Fibroblast of mammary gland (primary cell): ENCODE results near the gene DDX46.
"Not testable (repeated sequence)": the region's sequence is repeated elsewhere in the genome, so short reads cannot be mapped to it uniquely, and the experiment has no call there.

Experiments
- DNase-seq: peaks from one replicate; pipeline ENCODE4 v3.0.0-alpha.2; 2010; ENCODE audit warnings: low read depth
- H3K4me3 ChIP-seq: 2 replicates; pipeline ENCODE4 v1.5.1; 2011; ENCODE audit warnings: low read depth, mild to moderate bottlenecking, low read length, moderate library complexity; ENCODE audit not compliant: control insufficient read depth
- TF ChIP-seq, protein P1 (sequence below): conservative IDR thresholded peaks from 2 replicates; pipeline ENCODE4 v1.5.1; 2011; ENCODE audit warnings: low read depth, low read length, inconsistent platforms; ENCODE audit not compliant: control insufficient read depth, insufficient read depth

DDX46 gene

DNA sequence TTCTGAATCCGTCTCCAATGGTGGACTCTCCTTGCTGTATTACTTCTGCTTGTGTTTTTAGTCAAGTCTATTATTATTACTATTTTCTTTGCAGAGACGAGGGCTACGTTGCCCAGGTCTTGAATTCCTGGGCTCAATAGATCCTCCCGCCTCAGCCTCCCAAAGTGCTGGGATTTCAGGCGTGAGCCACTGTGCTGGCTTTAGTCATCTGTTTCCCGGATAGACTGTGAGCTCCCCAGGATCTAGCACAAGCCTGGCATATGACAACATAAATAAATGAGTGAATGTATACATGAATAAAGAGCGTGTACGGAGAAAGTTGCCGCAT lies 439 bp upstream of the DDX46 start:
- peak overlapping the region; percentile 92 for H3K4me3 ChIP-seq
- TF ChIP-seq, protein P1, sequence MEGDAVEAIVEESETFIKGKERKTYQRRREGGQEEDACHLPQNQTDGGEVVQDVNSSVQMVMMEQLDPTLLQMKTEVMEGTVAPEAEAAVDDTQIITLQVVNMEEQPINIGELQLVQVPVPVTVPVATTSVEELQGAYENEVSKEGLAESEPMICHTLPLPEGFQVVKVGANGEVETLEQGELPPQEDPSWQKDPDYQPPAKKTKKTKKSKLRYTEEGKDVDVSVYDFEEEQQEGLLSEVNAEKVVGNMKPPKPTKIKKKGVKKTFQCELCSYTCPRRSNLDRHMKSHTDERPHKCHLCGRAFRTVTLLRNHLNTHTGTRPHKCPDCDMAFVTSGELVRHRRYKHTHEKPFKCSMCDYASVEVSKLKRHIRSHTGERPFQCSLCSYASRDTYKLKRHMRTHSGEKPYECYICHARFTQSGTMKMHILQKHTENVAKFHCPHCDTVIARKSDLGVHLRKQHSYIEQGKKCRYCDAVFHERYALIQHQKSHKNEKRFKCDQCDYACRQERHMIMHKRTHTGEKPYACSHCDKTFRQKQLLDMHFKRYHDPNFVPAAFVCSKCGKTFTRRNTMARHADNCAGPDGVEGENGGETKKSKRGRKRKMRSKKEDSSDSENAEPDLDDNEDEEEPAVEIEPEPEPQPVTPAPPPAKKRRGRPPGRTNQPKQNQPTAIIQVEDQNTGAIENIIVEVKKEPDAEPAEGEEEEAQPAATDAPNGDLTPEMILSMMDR = no peak
- DNase-seq = no peak

DNA sequence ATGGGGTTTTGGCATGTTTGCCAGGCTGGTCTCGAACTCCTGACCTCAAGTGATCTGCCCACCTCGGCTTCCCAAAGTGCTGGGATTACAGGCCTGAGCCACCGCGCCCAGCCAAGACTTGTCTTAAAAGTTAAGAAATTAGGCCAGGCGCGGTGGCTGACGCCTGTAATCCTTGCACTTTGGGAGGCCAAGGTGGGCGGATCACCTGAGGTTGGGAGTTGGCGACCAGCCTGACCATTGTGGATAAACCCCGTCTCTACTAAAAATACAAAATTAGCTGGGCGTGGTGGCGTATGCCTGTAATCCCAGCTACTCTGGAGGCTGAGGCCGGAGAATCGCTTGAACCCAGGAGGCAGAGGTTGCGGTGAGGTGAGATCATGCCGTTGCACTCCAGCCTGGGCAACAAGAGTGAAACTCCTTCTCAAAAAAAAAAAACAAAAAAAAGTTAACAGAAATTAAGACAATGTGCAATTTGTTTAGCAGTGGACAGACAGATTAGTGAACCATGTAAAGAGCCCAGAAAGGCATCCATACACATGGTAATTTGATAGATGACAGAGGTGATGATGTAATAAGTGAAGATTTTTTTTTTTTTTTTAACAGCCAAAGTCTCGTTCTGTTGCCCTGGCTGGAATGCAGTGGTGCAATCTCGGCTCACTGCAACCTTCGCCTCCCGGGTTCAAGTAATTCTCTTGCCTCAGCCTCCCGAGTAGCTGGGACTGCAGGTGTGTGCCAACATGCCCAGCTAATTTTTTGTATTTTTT lies 9.1 kb downstream of the DDX46 start:
- not testable (repeated sequence) for DNase-seq, H3K4me3 ChIP-seq

DNA sequence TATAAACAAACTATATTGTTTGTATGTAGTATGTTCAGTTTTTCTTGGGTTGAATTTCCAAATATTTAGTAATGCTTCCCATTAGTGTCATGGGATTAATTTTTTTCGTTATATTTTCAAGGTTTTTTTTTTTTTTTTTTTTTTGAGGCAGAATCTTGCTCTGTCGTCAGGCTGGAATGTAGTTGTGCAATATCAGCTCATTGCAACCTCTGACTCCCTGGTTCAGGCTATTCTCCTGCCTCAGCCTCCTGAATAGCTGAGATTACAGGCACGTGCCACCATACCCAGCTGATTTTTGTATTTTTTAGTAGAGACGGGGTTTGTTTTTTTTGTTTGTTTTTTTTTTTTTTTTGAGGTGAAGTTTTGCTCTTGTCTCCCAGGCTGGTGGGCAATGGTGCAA lies 10.6 kb downstream of the DDX46 start:
- TF ChIP-seq, protein P1 = no peak
- DNase-seq = peak; percentile 68
- H3K4me3 ChIP-seq = no peak overlapping the region

GRCh38 chr5:134772461-134773125 lies 14.0 kb downstream of the DDX46 start:
- no peak for DNase-seq

GRCh38 chr5:134777366-134777765 lies 18.8 kb downstream of the DDX46 start:
- TF ChIP-seq, protein P1 = no peak
- H3K4me3 ChIP-seq = no peak overlapping the region
- DNase-seq = no peak

More at GRCh38 chr5:134772461-134773125, 14.0 kb downstream of the DDX46 start:
- H3K4me3 ChIP-seq = no peak overlapping the region
- TF ChIP-seq, protein P1 = no peak

DNA sequence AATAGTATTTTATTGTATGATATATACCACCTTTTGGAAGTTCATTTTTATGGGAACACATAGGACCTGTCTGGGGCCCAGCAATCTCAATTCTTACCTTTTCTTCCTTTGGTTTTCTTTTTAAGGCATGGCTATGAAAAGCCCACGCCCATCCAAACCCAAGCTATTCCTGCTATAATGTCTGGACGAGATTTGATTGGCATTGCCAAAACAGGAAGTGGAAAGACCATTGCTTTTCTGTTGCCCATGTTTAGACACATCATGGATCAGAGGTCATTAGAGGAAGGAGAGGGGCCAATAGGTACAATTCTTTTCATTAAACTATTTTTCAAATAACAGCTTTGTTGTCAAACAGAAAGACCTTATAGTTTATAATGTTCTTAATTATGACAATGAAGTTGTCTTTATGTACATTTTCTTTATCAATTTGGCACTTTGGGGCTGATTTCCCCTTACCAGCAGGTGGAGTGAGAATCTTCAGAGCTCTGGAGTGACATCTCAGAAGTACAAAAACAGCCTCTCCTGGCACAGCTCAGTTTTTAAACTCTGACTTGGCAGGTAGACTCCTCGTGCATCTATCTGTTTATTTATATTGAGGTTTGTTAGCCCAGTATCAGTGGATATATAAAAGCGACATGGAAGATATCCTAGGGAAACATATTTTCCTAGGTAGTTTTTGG lies 25.8 kb downstream of the DDX46 start:
- peak; percentile 11 for DNase-seq
- H3K4me3 ChIP-seq = no peak overlapping the region
- TF ChIP-seq, protein P1 = no peak
